ENCODE results near the gene C4orf50. TPM values are rescaled to one million over a fixed set of nuclear protein-coding genes. Genes with fewer than 3 reads are reported as not detected.

C4orf50 gene
- total RNA-seq, 1 experiment from 2014 or later, result 0.17 TPM

DNA sequence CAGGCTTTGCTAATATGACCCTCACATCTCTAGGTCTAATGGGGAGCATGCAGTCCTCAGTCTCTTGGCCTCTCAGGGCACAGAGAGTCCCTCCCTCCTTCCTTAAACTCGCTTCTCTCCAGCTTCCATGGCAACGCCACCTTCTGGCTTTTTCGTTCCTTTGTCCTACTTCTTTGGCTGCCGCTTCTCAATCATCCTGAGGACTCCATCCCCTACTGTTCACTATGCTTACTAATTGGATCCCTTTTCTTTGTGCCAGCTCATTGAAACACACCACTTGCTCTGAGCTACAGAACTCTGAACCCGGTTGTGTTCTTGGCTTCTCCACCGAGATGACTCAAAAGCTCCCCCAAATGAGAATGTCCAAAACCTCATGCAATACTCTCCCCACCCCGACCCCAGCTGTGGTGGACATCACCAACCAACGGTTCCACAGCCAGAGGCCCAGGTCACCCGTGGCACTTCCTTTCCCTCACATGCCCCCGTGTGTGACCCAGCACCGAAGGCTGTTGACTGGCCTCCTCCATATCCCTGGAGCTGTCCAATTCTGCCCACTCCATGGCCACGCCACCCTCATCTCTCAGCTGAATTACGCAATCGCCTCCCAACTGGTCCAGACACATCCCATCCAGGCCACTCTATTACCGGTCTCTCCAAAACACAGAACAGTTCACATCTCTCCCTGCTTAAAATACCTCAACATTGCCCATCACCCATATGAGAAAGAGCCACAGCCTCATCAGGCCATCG, 160.0 kb downstream of the C4orf50 start:
- H3K14ac ChIP-seq (ENCODE audit: insufficient read depth, low read length), result no peak overlapping the region
- H3K23ac ChIP-seq (ENCODE audit: insufficient read length, low read depth, low read length), result no peak overlapping the region
- H3K4me1 ChIP-seq (ENCODE audit: insufficient read depth, low read length), result no peaks in the 10 kb centered on the region
- peaks cover 3% of the 10 kb centered on the region; the same call in 1 of the 2 replicates for H3K79me2 ChIP-seq (ENCODE audit: insufficient read depth, low read length)
- H2BK5ac ChIP-seq (ENCODE audit: insufficient read length, low read length), result no peak overlapping the region
- no peak overlapping the region for H4K91ac ChIP-seq (ENCODE audit: insufficient read length, low read depth, low read length)
- TF ChIP-seq, protein P1, sequence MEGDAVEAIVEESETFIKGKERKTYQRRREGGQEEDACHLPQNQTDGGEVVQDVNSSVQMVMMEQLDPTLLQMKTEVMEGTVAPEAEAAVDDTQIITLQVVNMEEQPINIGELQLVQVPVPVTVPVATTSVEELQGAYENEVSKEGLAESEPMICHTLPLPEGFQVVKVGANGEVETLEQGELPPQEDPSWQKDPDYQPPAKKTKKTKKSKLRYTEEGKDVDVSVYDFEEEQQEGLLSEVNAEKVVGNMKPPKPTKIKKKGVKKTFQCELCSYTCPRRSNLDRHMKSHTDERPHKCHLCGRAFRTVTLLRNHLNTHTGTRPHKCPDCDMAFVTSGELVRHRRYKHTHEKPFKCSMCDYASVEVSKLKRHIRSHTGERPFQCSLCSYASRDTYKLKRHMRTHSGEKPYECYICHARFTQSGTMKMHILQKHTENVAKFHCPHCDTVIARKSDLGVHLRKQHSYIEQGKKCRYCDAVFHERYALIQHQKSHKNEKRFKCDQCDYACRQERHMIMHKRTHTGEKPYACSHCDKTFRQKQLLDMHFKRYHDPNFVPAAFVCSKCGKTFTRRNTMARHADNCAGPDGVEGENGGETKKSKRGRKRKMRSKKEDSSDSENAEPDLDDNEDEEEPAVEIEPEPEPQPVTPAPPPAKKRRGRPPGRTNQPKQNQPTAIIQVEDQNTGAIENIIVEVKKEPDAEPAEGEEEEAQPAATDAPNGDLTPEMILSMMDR (conservative IDR thresholded peaks at IDR 0.05), result no peak
- H2BK20ac ChIP-seq (ENCODE audit: low read depth, low read length, poor library complexity, severe bottlenecking), result no peak overlapping the region
- H2AFZ ChIP-seq (ENCODE audit: low read length), result no peak overlapping the region
- no peak for DNase-seq
- H3K27me3 ChIP-seq (ENCODE audit: insufficient read depth, low read length), result no peaks in the 10 kb centered on the region
- H3K9me3 Mint-ChIP-seq, result no peaks in the 10 kb centered on the region; a peak in 1 of 5 replicates
- no peak overlapping the region for H2BK12ac ChIP-seq (ENCODE audit: insufficient read length, low read depth, low read length)
- H2AK5ac ChIP-seq (ENCODE audit: insufficient read length, low read length), result no peak overlapping the region
- H3K23me2 ChIP-seq (ENCODE audit: insufficient read length, low read depth, low read length, poor library complexity, severe bottlenecking), result no peaks in the 10 kb centered on the region
- no peaks in the 10 kb centered on the region for H3K9me3 ChIP-seq (ENCODE audit: control insufficient read depth, low read depth, low read length)
- peaks cover 10 to 32% (median 19%) of the 10 kb centered on the region in 3 experiments; a peak in 6 of 7 replicates for H3K36me3 Mint-ChIP-seq (ENCODE audit: insufficient read depth in 1 of 3, low read depth in 3 of 3)
- H3K56ac ChIP-seq (ENCODE audit: insufficient read length, low read depth, low read length), result no peak overlapping the region
- H3T11ph ChIP-seq (ENCODE audit: low read length), result no peak overlapping the region
- H3K4me3 Mint-ChIP-seq, result no peak overlapping the region
- no peak overlapping the region for H3K9ac ChIP-seq (ENCODE audit: extremely low read depth, insufficient read length, low read length)
- peaks cover 5% of the 10 kb centered on the region for H3K79me1 ChIP-seq (ENCODE audit: insufficient read depth, low read depth, low read length, poor library complexity, severe bottlenecking)
- no peak overlapping the region for H3K18ac ChIP-seq (ENCODE audit: insufficient read length, low read depth, low read length)
- peaks cover 0 to 5% of the 10 kb centered on the region in 2 experiments; a peak in 3 of 4 replicates for H3K4me1 Mint-ChIP-seq
- WGBS (ENCODE audit: extremely low coverage, insufficient read length, low lambda C conversion rate), result no CpG with 5 or more reads among the region's 16 CpGs
- H3K27ac Mint-ChIP-seq, result no peak overlapping the region
- H4K20me1 ChIP-seq (ENCODE audit: control insufficient read depth, insufficient read depth, insufficient read length), result peaks cover 5% of the 10 kb centered on the region
- no peak overlapping the region for H3K4me2 ChIP-seq (ENCODE audit: insufficient read depth, insufficient read length, low read length)
- no peak overlapping the region for H2BK15ac ChIP-seq (ENCODE audit: low read depth, low read length)
- H3K4ac ChIP-seq (ENCODE audit: low read depth, low read length), result no peak overlapping the region
- no peaks in the 10 kb centered on the region for H3K27me3 Mint-ChIP-seq (ENCODE audit: low read depth)
- H3K27ac ChIP-seq (ENCODE audit: insufficient read length, low read depth, low read length), result no peak overlapping the region
- H4K5ac ChIP-seq (ENCODE audit: insufficient read length, low read depth, low read length), result no peak overlapping the region
- no peak overlapping the region for H4K8ac ChIP-seq (replicated peaks; ENCODE audit: insufficient read length, low read depth, low read length)
- H2BK120ac ChIP-seq (ENCODE audit: low read depth, low read length, poor library complexity, severe bottlenecking), result no peak overlapping the region

Measured in H9 (cell line).